ENCODE data around the gene CRNN.

CRNN gene

GRCh38 chr1:152415454-152416227 lies 1.6 kb upstream of the CRNN start:
- Histone ChIP-seq H3K27me3 (ENCODE audit: low read depth, low read length) (no peaks in the 10 kb centered on the region), H3K27ac (ENCODE audit: low read length) (no peak overlapping the region), H3K4me3 (ENCODE audit: low read depth in 1 of 2, low read length in 2 of 2) (no peak overlapping the region), H3K4me1 (ENCODE audit: control insufficient read depth in 1 of 2, insufficient read depth in 2 of 2, low read length in 2 of 2) (no peaks in the 10 kb centered on the region), H3K36me3 (ENCODE audit: control insufficient read depth in 1 of 2, insufficient read depth in 2 of 2, low read length in 2 of 2) (no peaks in the 10 kb centered on the region), H3K9me3 (ENCODE audit: control insufficient read depth in 1 of 2, low read length in 2 of 2) (no peaks in the 10 kb centered on the region)

DNA sequence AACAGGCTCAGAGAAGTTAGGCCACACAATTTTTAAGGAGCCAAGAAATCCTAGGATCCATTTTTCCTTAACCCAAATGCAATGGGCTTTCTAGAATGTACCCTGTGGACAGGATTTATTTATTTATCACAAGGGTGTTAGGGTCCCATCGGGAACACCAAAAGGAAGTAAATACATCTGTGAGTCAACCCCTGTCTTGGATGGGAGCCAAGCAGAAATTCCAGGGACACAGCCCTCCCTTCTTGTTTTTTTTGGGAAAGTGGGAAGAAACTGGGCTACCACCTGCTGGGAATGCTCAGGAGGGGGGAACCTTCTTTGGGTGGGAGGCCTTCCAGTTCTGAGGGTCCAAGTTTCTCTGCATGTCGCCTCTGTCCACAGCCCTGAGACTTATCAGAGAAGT lies 1.3 kb downstream of the CRNN start:
- no peak overlapping the region for H3K4me3 ChIP-seq (ENCODE audit: low read depth in 1 of 2, low read length in 2 of 2)
- no peaks in the 10 kb centered on the region for H3K27me3 ChIP-seq (ENCODE audit: low read depth, low read length)
- no peaks in the 10 kb centered on the region for H3K9me3 ChIP-seq (ENCODE audit: control insufficient read depth in 1 of 2, low read length in 2 of 2)
- no peaks in the 10 kb centered on the region for H3K36me3 ChIP-seq (ENCODE audit: control insufficient read depth in 1 of 2, insufficient read depth in 2 of 2, low read length in 2 of 2)
- no peak overlapping the region for H3K27ac ChIP-seq (ENCODE audit: low read length)
- H3K4me1 ChIP-seq (ENCODE audit: control insufficient read depth in 1 of 2, insufficient read depth in 2 of 2, low read length in 2 of 2) = no peaks in the 10 kb centered on the region

DNA sequence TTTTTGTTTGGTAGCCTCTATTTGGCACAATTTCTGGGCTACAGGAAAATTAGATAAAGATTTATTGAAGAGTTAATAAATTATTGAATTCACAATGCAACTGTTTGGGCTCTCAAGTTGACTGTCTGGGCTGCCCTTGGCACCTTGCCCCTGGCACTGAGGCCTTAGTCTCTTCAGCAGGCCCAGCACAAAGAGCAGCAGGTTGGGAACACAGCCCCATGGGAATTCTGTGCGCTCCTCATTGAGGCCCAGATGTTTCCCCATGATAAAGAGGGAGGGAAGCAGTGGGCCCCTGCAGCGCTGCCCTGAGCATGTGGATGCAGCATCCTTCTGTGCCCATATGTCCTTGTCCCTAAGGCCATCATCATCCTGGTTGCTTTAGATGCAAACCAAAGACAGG lies 2.9 kb downstream of the CRNN start:
- H3K4me1 ChIP-seq (ENCODE audit: control insufficient read depth in 1 of 2, insufficient read depth in 2 of 2, low read length in 2 of 2) = no peaks in the 10 kb centered on the region
- H3K4me3 ChIP-seq (ENCODE audit: low read depth in 1 of 2, low read length in 2 of 2) = no peak overlapping the region
- H3K36me3 ChIP-seq (ENCODE audit: control insufficient read depth in 1 of 2, insufficient read depth in 2 of 2, low read length in 2 of 2) = no peaks in the 10 kb centered on the region
- no peaks in the 10 kb centered on the region for H3K9me3 ChIP-seq (ENCODE audit: control insufficient read depth in 1 of 2, low read length in 2 of 2)
- no peaks in the 10 kb centered on the region for H3K27me3 ChIP-seq (ENCODE audit: low read depth, low read length)
- H3K27ac ChIP-seq (ENCODE audit: low read length) = no peak overlapping the region

DNA sequence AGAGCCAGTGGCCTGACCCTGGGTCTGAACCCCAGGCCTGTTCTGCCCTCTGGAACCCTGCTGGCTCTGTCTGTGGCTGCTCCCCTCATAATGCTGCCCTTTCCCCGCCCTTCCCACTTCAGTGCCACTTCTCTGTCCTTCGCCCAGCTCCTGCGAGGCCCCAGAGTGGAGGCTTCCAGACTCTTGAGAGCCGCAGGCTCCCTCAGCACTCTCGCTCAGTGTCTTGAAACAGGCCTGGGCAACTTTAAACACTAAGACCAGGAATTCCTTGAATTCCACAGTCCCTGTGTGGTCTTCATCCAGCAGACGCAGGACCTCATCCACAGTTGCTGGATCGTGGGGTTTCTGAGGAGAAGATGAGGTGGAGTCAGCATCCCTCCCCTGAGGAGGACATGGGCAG lies 3.5 kb downstream of the CRNN start:
- no peaks in the 10 kb centered on the region for H3K9me3 ChIP-seq (ENCODE audit: control insufficient read depth in 1 of 2, low read length in 2 of 2)
- no peak overlapping the region for H3K4me3 ChIP-seq (ENCODE audit: low read depth in 1 of 2, low read length in 2 of 2)
- H3K27ac ChIP-seq (ENCODE audit: low read length) = no peak overlapping the region
- H3K27me3 ChIP-seq (ENCODE audit: low read depth, low read length) = no peaks in the 10 kb centered on the region
- no peaks in the 10 kb centered on the region for H3K36me3 ChIP-seq (ENCODE audit: control insufficient read depth in 1 of 2, insufficient read depth in 2 of 2, low read length in 2 of 2)
- H3K4me1 ChIP-seq (ENCODE audit: control insufficient read depth in 1 of 2, insufficient read depth in 2 of 2, low read length in 2 of 2) = no peaks in the 10 kb centered on the region

GRCh38 chr1:152410028-152410427 lies 4.0 kb downstream of the CRNN start:
- H3K4me3 ChIP-seq (ENCODE audit: low read depth in 1 of 2, low read length in 2 of 2) = no peak overlapping the region
- H3K27me3 ChIP-seq (ENCODE audit: low read depth, low read length) = no peaks in the 10 kb centered on the region
- H3K9me3 ChIP-seq (ENCODE audit: control insufficient read depth in 1 of 2, low read length in 2 of 2) = no peaks in the 10 kb centered on the region
- H3K36me3 ChIP-seq (ENCODE audit: control insufficient read depth in 1 of 2, insufficient read depth in 2 of 2, low read length in 2 of 2) = no peaks in the 10 kb centered on the region
- no peak overlapping the region for H3K27ac ChIP-seq (ENCODE audit: low read length)
- H3K4me1 ChIP-seq (ENCODE audit: control insufficient read depth in 1 of 2, insufficient read depth in 2 of 2, low read length in 2 of 2) = no peaks in the 10 kb centered on the region

DNA sequence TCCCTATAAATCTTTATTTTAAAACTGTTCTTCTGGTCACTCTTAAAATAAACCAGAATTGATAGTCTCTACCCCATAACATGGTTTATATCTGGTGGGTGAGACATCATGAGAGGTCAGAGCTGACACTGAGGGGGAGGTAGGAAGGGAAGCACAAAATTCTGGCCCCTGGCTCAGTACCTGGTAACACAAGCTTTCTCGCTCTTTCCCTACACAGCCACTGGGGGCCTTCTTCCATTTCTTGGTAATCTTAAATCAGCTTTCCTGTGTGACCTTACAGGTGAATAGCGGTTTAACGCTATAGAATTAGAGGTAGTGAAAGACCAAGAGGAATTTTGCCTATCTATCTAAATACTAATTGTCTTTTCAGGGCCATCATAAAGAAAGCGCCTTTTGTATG lies 5.4 kb downstream of the CRNN start:
- Histone ChIP-seq H3K27me3 (ENCODE audit: low read depth, low read length) (no peaks in the 10 kb centered on the region), H3K4me1 (ENCODE audit: control insufficient read depth in 1 of 2, insufficient read depth in 2 of 2, low read length in 2 of 2) (no peaks in the 10 kb centered on the region), H3K4me3 (ENCODE audit: low read depth in 1 of 2, low read length in 2 of 2) (no peak overlapping the region), H3K27ac (ENCODE audit: low read length) (no peak overlapping the region), H3K36me3 (ENCODE audit: control insufficient read depth in 1 of 2, insufficient read depth in 2 of 2, low read length in 2 of 2) (no peaks in the 10 kb centered on the region), H3K9me3 (ENCODE audit: control insufficient read depth in 1 of 2, low read length in 2 of 2) (no peaks in the 10 kb centered on the region)

- Histone ChIP-seq H3K4me1 (ENCODE audit: control insufficient read depth in 1 of 2, insufficient read depth in 2 of 2, low read length in 2 of 2) (no peaks in the 10 kb centered on the region), H3K9me3 (ENCODE audit: control insufficient read depth in 1 of 2, low read length in 2 of 2) (no peaks in the 10 kb centered on the region), H3K36me3 (ENCODE audit: control insufficient read depth in 1 of 2, insufficient read depth in 2 of 2, low read length in 2 of 2) (no peaks in the 10 kb centered on the region), H3K27ac (ENCODE audit: low read length) (no peak overlapping the region), H3K4me3 (ENCODE audit: low read depth in 1 of 2, low read length in 2 of 2) (no peak overlapping the region), H3K27me3 (ENCODE audit: low read depth, low read length) (no peaks in the 10 kb centered on the region)
Observed at GRCh38 chr1:152398812-152399698, 15.0 kb downstream of the CRNN start.

DNA sequence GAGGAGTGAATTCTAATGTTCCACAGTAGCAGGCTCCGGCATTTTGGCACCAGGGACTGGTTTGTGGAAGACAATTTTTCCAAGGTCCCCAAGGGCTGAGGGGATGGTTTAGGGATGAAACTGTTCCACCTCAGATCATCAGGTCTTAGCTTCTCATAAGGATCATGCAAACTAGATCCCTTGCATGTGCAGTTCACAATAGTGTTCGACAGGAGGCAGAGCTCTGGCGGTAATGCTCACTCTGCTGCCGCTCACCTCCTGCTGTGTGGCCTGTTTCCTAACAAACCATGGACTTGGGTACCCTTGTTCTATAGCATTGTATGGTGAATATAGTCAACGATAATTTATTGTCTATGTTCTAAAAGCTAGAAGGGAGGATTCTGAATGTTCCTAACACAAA lies 16.6 kb downstream of the CRNN start:
- H3K4me3 ChIP-seq (ENCODE audit: low read depth in 1 of 2, low read length in 2 of 2) = no peak overlapping the region
- H3K27me3 ChIP-seq (ENCODE audit: low read depth, low read length) = no peaks in the 10 kb centered on the region

GRCh38 chr1:152394151-152394550 lies 19.9 kb downstream of the CRNN start:
- Histone ChIP-seq H3K4me1 (ENCODE audit: control insufficient read depth in 1 of 2, insufficient read depth in 2 of 2, low read length in 2 of 2) (no peaks in the 10 kb centered on the region), H3K27ac (ENCODE audit: low read length) (no peak overlapping the region), H3K9me3 (ENCODE audit: control insufficient read depth in 1 of 2, low read length in 2 of 2) (no peaks in the 10 kb centered on the region), H3K36me3 (ENCODE audit: control insufficient read depth in 1 of 2, insufficient read depth in 2 of 2, low read length in 2 of 2) (no peaks in the 10 kb centered on the region), H3K4me3 (ENCODE audit: low read depth in 1 of 2, low read length in 2 of 2) (no peak overlapping the region), H3K27me3 (ENCODE audit: low read depth, low read length) (no peaks in the 10 kb centered on the region)

More for the DNA sequence above, 16.6 kb downstream of the CRNN start:
- Histone ChIP-seq H3K9me3 (ENCODE audit: control insufficient read depth in 1 of 2, low read length in 2 of 2) (no peaks in the 10 kb centered on the region), H3K36me3 (ENCODE audit: control insufficient read depth in 1 of 2, insufficient read depth in 2 of 2, low read length in 2 of 2) (no peaks in the 10 kb centered on the region), H3K4me1 (ENCODE audit: control insufficient read depth in 1 of 2, insufficient read depth in 2 of 2, low read length in 2 of 2) (no peaks in the 10 kb centered on the region), H3K27ac (ENCODE audit: low read length) (no peak overlapping the region)

- Histone ChIP-seq H3K36me3 (ENCODE audit: control insufficient read depth in 1 of 2, insufficient read depth in 2 of 2, low read length in 2 of 2) (no peaks in the 10 kb centered on the region), H3K27ac (ENCODE audit: low read length) (no peak overlapping the region)
Observed at GRCh38 chr1:152392909-152393308, 21.2 kb downstream of the CRNN start.

GRCh38 chr1:152388889-152389288 lies 25.2 kb downstream of the CRNN start:
- no peaks in the 10 kb centered on the region for H3K27me3 ChIP-seq (ENCODE audit: low read depth, low read length)
- no peaks in the 10 kb centered on the region for H3K36me3 ChIP-seq (ENCODE audit: control insufficient read depth in 1 of 2, insufficient read depth in 2 of 2, low read length in 2 of 2)
- H3K9me3 ChIP-seq (ENCODE audit: control insufficient read depth in 1 of 2, low read length in 2 of 2) = no peaks in the 10 kb centered on the region
- no peaks in the 10 kb centered on the region for H3K4me1 ChIP-seq (ENCODE audit: control insufficient read depth in 1 of 2, insufficient read depth in 2 of 2, low read length in 2 of 2)
- no peak overlapping the region for H3K27ac ChIP-seq (ENCODE audit: low read length)
- H3K4me3 ChIP-seq (ENCODE audit: low read depth in 1 of 2, low read length in 2 of 2) = no peak overlapping the region

More at GRCh38 chr1:152392909-152393308, 21.2 kb downstream of the CRNN start:
- Histone ChIP-seq H3K9me3 (ENCODE audit: control insufficient read depth in 1 of 2, low read length in 2 of 2) (no peaks in the 10 kb centered on the region), H3K27me3 (ENCODE audit: low read depth, low read length) (no peaks in the 10 kb centered on the region), H3K4me1 (ENCODE audit: control insufficient read depth in 1 of 2, insufficient read depth in 2 of 2, low read length in 2 of 2) (no peaks in the 10 kb centered on the region), H3K4me3 (ENCODE audit: low read depth in 1 of 2, low read length in 2 of 2) (no peak overlapping the region)

Data from muscle layer of duodenum (tissue), 2 donors.